Measurements from ENCODE around the gene TRABD2B. TPM values are rescaled to one million over a fixed set of nuclear protein-coding genes. Genes with fewer than 3 reads are reported as not detected.

Gene TRABD2B
- total and polyA plus RNA-seq, 2 experiments from 2014 or later: 1.6 to 2.0 TPM

DNA sequence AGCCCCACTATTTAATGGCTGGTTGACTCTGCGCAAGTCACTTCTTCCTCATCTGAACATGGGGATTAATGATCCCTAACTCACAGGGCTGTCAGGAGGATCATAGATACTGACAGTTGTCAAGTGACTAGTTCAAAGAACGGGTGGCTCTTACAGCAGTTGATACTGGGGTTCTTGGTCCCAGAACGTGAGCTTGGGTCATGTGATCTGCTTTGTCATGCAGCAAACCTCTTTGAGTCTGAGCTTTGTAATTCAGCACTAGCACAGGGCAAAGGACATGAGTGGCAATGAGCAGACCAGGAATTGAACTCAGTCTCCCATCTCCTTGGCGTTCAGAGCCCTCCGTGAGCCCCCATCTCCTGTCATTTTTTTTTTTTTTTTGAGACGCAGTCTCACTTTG, 64.4 kb downstream of the TRABD2B start:
- Histone ChIP-seq H2AFZ (no peak overlapping the region), H3K36me3 (ENCODE audit: insufficient read depth) (no peaks in the 10 kb centered on the region), H3K4me2 (no peak overlapping the region), H3K27ac (ENCODE audit: low read depth) (no peak overlapping the region), H4K20me1 (replicated peaks; ENCODE audit: insufficient read depth) (peaks cover 4% of the 10 kb centered on the region; the same call in 1 of the 2 replicates), H3K79me2 (replicated peaks; ENCODE audit: insufficient read depth) (no peaks in the 10 kb centered on the region), H3K9me2 (ENCODE audit: insufficient read depth) (peaks cover 16% of the 10 kb centered on the region), H3F3A (replicated peaks; ENCODE audit: low read depth) (no peaks in the 10 kb centered on the region), H3K4me1 (ENCODE audit: insufficient read depth) (0 out of 2 replicates have a peak, but pooled peaks cover 10% of the 10 kb centered on the region), H3K4me3 (no peak overlapping the region), H3K27me3 (ENCODE audit: insufficient read depth) (no peaks in the 10 kb centered on the region)
- H3K27ac Mint-ChIP-seq: no peak overlapping the region
- peaks cover 16% of the 10 kb centered on the region for H3K4me1 Mint-ChIP-seq
- TF ChIP-seq, protein P1, sequence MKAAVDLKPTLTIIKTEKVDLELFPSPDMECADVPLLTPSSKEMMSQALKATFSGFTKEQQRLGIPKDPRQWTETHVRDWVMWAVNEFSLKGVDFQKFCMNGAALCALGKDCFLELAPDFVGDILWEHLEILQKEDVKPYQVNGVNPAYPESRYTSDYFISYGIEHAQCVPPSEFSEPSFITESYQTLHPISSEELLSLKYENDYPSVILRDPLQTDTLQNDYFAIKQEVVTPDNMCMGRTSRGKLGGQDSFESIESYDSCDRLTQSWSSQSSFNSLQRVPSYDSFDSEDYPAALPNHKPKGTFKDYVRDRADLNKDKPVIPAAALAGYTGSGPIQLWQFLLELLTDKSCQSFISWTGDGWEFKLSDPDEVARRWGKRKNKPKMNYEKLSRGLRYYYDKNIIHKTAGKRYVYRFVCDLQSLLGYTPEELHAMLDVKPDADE (IDR thresholded peaks at IDR 0.05): no peak
- TF ChIP-seq CREB1 (CRISPR knock-in tag; IDR thresholded peaks at IDR 0.05; ENCODE audit: low read depth): no peak
- TF ChIP-seq STAT1 (IDR thresholded peaks at IDR 0.05; ENCODE audit: unreplicated experiment): no peak
- TF ChIP-seq ZNF114 (CRISPR knock-in tag; IDR thresholded peaks at IDR 0.05): no peak
- TF ChIP-seq, protein P2, sequence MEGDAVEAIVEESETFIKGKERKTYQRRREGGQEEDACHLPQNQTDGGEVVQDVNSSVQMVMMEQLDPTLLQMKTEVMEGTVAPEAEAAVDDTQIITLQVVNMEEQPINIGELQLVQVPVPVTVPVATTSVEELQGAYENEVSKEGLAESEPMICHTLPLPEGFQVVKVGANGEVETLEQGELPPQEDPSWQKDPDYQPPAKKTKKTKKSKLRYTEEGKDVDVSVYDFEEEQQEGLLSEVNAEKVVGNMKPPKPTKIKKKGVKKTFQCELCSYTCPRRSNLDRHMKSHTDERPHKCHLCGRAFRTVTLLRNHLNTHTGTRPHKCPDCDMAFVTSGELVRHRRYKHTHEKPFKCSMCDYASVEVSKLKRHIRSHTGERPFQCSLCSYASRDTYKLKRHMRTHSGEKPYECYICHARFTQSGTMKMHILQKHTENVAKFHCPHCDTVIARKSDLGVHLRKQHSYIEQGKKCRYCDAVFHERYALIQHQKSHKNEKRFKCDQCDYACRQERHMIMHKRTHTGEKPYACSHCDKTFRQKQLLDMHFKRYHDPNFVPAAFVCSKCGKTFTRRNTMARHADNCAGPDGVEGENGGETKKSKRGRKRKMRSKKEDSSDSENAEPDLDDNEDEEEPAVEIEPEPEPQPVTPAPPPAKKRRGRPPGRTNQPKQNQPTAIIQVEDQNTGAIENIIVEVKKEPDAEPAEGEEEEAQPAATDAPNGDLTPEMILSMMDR (conservative IDR thresholded peaks at IDR 0.05; ENCODE audit: low read depth in 2 of 2): no peak
- TF ChIP-seq JUNB (IDR thresholded peaks at IDR 0.05; ENCODE audit: unreplicated experiment): no peak
- TF ChIP-seq EZH2 (IDR thresholded peaks at IDR 0.05; ENCODE audit: low read depth, unreplicated experiment): no peak
- TF ChIP-seq POLR2AphosphoS5 (IDR thresholded peaks at IDR 0.05; ENCODE audit: low read depth): no peak
- no peak for TF ChIP-seq ZNF331 (CRISPR knock-in tag; IDR thresholded peaks at IDR 0.05; ENCODE audit: low read depth)
- TF ChIP-seq REST (IDR thresholded peaks at IDR 0.05; ENCODE audit: unreplicated experiment): no peak
- no peak for TF ChIP-seq EZH2phosphoT487 (IDR thresholded peaks at IDR 0.05; ENCODE audit: unreplicated experiment)
- no peak for TF ChIP-seq NANOG (IDR thresholded peaks at IDR 0.05; ENCODE audit: borderline replicate concordance)
- TF ChIP-seq ZNF462 (CRISPR knock-in tag; IDR thresholded peaks at IDR 0.05): no peak
- no peaks in the 10 kb centered on the region for H3K9me3 Mint-ChIP-seq
- H3K4me3 Mint-ChIP-seq: no peak overlapping the region
- peaks cover 1% of the 10 kb centered on the region for H3K27me3 Mint-ChIP-seq (ENCODE audit: insufficient read depth, low read depth, poor library complexity)
- ATAC-seq (no peak; the same call in 2 of the 3 replicates), DNase-seq (ENCODE audit: low spot score) (no peak)
- H3K36me3 Mint-ChIP-seq (ENCODE audit: low read depth): no peaks in the 10 kb centered on the region; the same call in 2 of the 3 replicates
